Epithelial cell of prostate (primary cell): Measurements from ENCODE around the gene HDAC4.
A peak's percentile ranks its signal among the peaks of the same experiment; 100 is the strongest.

ENCODE experiments used
- DNase-seq: peaks from one replicate; pipeline ENCODE4 v3.0.0-alpha.2; 2011; ENCODE audit warnings: low read depth, low spot score
- H3K27ac ChIP-seq: fragments of 450-650 bp; 2 replicates; pipeline ENCODE4 v1.5.1; 2017; ENCODE audit warnings: mild to moderate bottlenecking

HDAC4 gene

DNA sequence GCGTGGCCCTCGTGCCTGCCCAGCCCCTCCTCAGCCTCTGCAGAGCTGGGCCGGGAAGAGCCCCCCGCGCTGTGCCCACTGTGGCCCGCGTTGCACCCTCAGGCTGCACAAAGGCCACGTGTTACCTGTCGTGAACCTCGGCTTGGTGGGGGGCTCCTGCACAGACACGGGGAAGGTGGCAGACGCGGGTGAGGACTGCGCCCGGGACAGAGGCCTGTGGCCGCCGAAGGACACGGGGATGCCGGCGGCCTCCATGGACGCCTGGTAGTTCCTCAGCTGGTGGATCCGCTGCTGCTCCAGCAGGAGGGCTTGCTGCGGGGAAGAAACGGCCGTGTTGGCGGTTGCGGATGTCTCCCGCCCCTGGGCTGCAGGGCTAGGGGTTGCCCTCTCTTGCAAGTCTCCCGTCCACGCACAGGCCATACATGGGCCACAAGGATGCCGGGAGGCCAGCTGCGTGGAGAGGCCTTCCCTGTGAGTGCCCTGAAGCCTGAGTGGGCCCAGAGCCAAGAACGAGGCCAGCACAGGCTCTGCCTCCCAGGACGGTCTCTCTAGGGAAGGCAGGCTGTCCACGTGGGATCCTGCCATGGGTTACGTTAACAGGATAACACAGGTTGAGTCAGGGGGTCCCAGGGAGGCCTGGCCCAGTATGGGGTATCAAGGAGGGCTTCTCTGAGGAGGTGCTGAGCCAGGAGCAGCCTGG lies 289.3 kb downstream of the HDAC4 start:
- no peak overlapping the region for H3K27ac ChIP-seq
- no peak for DNase-seq

DNA sequence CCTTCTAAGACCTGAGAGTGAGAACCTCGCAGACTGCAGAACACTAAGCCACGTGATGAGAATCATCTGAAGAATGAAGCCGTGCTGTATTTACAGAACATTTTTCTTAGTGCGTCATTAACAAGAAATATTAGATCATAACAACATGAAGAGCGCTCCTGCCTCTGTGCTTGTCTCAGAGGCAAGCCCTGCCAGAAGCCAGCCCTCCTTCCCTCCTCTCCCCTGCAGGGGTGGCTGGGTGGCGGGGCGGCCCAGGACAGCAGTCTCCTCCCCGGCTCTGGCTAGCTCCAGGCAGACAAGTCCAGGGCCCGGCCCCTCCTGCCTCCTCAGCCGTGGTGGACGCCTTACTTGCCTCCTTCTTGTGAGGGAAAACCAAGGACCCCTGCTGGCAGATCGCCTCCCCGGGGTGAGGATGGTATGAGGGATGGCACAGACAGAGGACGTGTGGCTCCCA lies 290.2 kb downstream of the HDAC4 start:
- no peak for DNase-seq
- no peak overlapping the region for H3K27ac ChIP-seq

- H3K27ac ChIP-seq, result no peak overlapping the region
These were observed 290.8 kb downstream of the HDAC4 start for GRCh38 chr2:239109928-239110545.

DNA sequence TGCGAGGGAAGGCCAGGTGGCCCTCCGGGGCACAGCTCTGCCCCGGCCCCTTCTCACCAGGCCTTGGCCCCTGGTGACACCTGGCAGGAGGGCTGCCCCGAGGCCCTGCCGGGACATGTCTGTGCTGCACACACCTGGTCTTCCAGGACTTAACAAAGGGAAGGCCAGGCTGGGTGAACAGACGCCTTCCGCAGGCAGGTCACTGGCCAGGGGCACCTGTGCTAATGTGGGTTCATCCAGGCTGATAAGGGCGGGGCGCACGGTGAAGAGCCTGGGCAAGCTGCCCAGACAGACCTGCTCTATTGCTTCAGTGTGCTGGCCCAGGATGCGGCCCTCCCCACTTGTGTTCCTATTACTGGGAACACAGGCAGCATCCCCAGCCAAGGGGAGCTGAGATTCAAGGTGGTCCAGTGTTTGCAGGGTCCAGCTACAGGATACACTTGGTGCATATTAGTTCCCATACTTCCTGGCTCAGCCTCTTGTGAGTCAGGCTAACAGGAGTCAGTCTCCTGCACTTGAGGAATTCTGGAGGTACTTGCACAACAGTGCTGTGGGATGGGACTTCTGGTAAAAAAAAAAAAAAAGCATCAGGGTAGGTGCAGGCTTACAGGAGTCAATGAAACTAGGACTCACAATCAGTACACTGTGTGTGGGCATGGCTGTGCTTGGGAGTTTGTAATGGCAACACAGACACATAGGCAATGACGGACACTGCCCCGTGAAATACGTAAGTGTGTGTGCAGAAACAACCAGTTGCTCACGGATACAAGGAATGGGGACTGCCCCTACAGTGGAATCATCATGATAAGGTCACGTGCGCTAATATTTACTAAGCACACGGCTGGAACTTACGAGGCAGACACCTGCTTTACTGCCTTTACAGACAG lies 291.5 kb downstream of the HDAC4 start:
- H3K27ac ChIP-seq, result no peak overlapping the region
- DNase-seq, result no peak

More at GRCh38 chr2:239109928-239110545, 290.8 kb downstream of the HDAC4 start:
- no peak for DNase-seq

DNA sequence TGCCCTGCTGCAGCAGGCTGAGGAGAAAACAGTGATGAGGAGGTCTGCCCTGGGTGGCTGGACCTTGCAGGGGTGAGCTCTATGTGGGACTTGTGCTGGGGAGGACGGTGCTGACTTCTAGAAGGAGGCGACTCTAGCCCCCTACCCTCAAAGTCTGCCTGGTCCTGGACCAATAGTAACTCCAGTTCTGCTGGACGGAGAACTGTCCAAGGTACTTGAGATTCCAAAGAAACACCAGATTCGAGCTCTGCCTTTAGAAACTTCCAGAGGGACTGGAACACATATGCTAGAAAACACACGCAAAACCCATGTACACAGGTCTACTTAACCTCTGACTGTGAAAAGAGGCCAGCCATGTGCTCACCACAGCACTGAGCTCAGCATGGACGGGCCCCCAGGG lies 292.4 kb downstream of the HDAC4 start:
- DNase-seq, result no peak

GRCh38 chr2:239107936-239108335 lies 292.9 kb downstream of the HDAC4 start:
- no peak for DNase-seq
- no peak overlapping the region for H3K27ac ChIP-seq

More for the DNA sequence above, 292.4 kb downstream of the HDAC4 start:
- no peak overlapping the region for H3K27ac ChIP-seq

GRCh38 chr2:239106966-239107365 lies 293.9 kb downstream of the HDAC4 start:
- no peak overlapping the region for H3K27ac ChIP-seq
- DNase-seq, result no peak

- no peak overlapping the region for H3K27ac ChIP-seq
- DNase-seq, result peak; percentile 34
These were observed 294.4 kb downstream of the HDAC4 start for GRCh38 chr2:239106314-239106908.

DNA sequence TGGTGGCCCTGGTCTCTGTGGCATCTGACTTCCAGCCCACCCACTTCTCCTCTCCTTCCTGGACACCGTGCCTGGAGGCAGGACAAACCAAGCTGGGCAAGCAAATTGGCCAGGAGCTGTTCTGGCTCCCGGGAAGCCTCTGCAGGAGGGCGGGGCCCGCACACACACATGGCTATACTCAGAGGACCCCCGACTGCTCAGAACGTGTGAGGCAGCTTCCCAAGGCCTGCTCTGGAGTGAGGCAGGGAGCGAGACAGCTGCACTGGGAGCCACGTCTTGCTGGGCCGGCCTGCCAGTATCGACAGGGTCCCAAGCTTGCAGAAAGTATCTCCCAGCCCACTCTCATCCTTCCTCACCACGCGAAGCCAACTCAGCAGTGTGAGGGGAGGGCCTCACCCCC lies 295.6 kb downstream of the HDAC4 start:
- DNase-seq, result no peak
- H3K27ac ChIP-seq, result no peak overlapping the region

GRCh38 chr2:239104800-239105199 lies 296.0 kb downstream of the HDAC4 start:
- DNase-seq, result no peak
- no peak overlapping the region for H3K27ac ChIP-seq

- no peak for DNase-seq
- no peak overlapping the region for H3K27ac ChIP-seq
These were observed 297.4 kb downstream of the HDAC4 start for GRCh38 chr2:239103125-239104098.

- H3K27ac ChIP-seq, result no peak overlapping the region
These were observed 298.6 kb downstream of the HDAC4 start for GRCh38 chr2:239102266-239102665.

DNA sequence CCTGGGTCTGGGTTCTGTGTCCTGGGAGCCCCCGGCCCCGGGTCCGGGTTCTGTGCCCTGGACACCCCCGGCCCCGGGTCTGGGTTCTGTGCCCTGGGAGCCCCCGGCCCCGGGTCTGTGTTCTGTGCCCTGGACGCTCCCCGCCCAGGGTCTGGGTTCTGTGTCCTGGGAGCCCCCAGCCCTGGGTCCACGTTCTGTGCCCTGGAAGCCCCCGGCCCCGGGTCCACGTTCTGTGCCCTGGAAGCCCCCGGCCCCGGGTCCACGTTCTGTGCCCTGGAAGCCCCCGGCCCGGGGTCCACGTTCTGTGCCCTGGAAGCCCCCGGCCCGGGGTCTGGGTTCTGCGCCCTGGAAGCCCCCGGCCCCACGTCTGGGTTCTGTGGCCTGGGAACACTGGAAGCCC lies 299.0 kb downstream of the HDAC4 start:
- H3K27ac ChIP-seq, result no peak overlapping the region
- no peak for DNase-seq

More at GRCh38 chr2:239102266-239102665, 298.6 kb downstream of the HDAC4 start:
- DNase-seq, result no peak

GRCh38 chr2:239101071-239101470 lies 299.7 kb downstream of the HDAC4 start:
- no peak for DNase-seq
- no peak overlapping the region for H3K27ac ChIP-seq

DNA sequence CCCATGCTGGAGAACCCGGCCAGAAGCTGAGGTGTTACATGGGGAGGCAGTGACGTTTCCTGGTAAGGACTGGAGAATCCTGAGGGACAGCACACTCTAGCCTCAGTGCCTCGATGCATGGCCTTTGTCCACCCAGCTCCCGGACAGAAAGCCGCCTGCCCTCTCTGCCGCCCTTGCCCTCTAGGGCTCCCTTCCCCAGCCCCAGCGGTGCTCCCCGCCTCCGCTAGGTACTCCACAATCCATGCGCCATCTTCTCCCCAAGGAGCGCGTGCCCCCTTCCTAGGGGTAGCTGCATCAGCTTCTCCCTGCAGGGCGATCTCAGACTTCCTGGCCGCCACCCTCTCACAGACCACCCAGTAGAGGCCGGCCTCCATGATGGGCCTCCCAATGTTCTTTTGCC lies 301.3 kb downstream of the HDAC4 start:
- H3K27ac ChIP-seq, result no peak overlapping the region
- DNase-seq, result no peak

GRCh38 chr2:239098288-239098970 lies 302.4 kb downstream of the HDAC4 start:
- DNase-seq, result peak; percentile 54
- peak overlapping the region; percentile 60 for H3K27ac ChIP-seq

DNA sequence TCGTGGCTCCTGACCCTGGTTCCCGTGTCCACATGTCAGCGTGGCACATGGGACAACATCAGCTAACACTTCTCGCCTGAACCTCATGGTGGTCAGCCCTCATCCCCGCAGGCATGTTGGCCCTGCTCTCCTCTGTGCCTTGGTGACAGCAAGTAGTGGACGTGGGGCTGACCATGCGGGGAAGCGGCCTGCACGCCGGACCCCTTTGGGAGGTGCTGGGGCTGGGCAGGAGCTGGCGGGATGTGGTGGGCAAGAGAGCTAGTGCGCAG lies 303.5 kb downstream of the HDAC4 start:
- no peak overlapping the region for H3K27ac ChIP-seq
- no peak for DNase-seq

- no peak for DNase-seq
- H3K27ac ChIP-seq, result no peak overlapping the region
These were observed 304.0 kb downstream of the HDAC4 start for GRCh38 chr2:239096676-239097427.
